Motor neuron (in vitro differentiated cells): ENCODE results near the gene NME8. TPM values are rescaled to one million over a fixed set of nuclear protein-coding genes. Genes with fewer than 3 reads are reported as not detected.

Source experiments
- ATAC-seq, 8 experiments: fragments of 200-7000 bp; cut with Tn5 transposase; replicated peaks in 6 of 8; 2 replicates each; pipeline ENCODE4 v1.8.0; 2021; ENCODE audit warnings: mild to moderate bottlenecking in 8 of 8, moderate library complexity in 8 of 8
- H3K27ac ChIP-seq, 2 donors: fragments of 250-450 bp; sonication (Bioruptor Pico); 2 replicates each; pipeline ENCODE4 v1.9.0; 2021; ENCODE audit warnings: antibody characterized with exemption in 2 of 2, mild to moderate bottlenecking in 2 of 2, moderate library complexity in 1 of 2
- H3K4me1 ChIP-seq, 2 donors: fragments of 250-450 bp; sonication (Bioruptor Pico); replicated peaks in 1 of 2; 2 replicates each; pipeline ENCODE4 v1.6.1; 2021; ENCODE audit warnings: antibody characterized with exemption in 2 of 2, mild to moderate bottlenecking in 2 of 2, moderate library complexity in 1 of 2
- H3K4me3 ChIP-seq, 5 donors: fragments of 250-450 bp; sonication (Bioruptor Pico); 2 replicates each; pipeline ENCODE4 v1.9.0; 2021; ENCODE audit warnings: antibody characterized with exemption in 5 of 5, mild to moderate bottlenecking in 5 of 5, moderate library complexity in 4 of 5
- WGBS, 10 experiments: fragments of 450-650 bp; shearing (Covaris generic); methylation state at CpG; one replicate each; pipeline ENCODE4 v1.0.0; 2022; 5-methylcytosine and 5-hydroxymethylcytosine counted together
- in situ Hi-C, 9 experiments: fragments of 400-800 bp; cut with MboI; loops; one replicate each; pipeline ENCODE4 v1.15.0; 2021; ENCODE audit warnings: low sequenced_read_pairs in 9 of 9, low pct_unique_long_range_greater_than_20kb in 2 of 9; ENCODE audit not compliant: unreplicated experiment in 9 of 9
- total RNA-seq, 8 experiments: library from RNA; unstranded; fragments of 300-600 nt; gene quantifications; 2 replicates each; pipeline versions ENCODE4 v1.2.3 to v1.2.4, GENCODE V29; 2022

Gene NME8
- total RNA-seq, 8 experiments from 2014 or later, result 0.45 to 0.78 TPM; not detected in 6

GRCh38 chr7:37908221-37908788 is 59.9 kb downstream of the NME8 start:
- in situ Hi-C loops, result loop anchor here in 4 of 9 experiments (25.0 kb wide), 4 partner anchors 304 to 454 kb away; no protein-coding TSS in a partner anchor
- H3K4me3 ChIP-seq, result no peak overlapping the region
- WGBS, 10 experiments, result 17 to 100% (median 100%) methylated on average over 1 of the region's 1 CpG; no CpG with 5 or more reads in 6 of the 10 experiments
- ATAC-seq, result no peak
- H3K4me1 ChIP-seq, result no peaks in the 10 kb centered on the region
- H3K27ac ChIP-seq, result no peak overlapping the region

DNA sequence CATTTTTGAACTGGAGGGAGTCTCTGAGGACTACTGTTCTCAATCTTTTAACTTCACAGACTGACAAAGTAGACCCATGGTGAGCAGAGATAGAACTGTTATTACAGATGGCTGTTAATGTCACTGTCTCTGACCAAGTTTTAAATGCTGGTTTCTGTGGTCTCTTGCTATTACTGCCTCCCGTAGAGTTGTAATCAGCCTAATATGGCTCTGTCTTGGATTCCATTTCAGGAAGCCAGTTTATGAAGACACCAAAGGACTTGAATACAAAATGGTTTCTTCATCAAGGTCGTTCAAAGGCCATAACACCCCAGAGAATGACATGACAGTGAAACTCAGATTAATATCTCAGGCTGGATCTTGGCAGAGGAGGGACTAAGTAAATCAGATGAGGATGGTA is 64.4 kb downstream of the NME8 start:
- Histone ChIP-seq H3K4me1 (peaks cover 0 to 9% of the 10 kb centered on the region in 2 donors), H3K4me3 (no peak overlapping the region), H3K27ac (no peak overlapping the region)
- ATAC-seq, result no peak
- in situ Hi-C loops, result loop anchor here in 4 of 9 experiments (25.0 kb wide), 4 partner anchors 300 to 450 kb away; no protein-coding TSS in a partner anchor
- 0 to 50% (median 33%) methylated on average over 1 to 2 of the region's 2 CpGs; no CpG with 5 or more reads in 1 of the 10 experiments for WGBS, 10 experiments

GRCh38 chr7:37915438-37915837 is 67.0 kb downstream of the NME8 start:
- ATAC-seq, result no peak
- Histone ChIP-seq H3K4me3 (no peak overlapping the region), H3K27ac (no peak overlapping the region), H3K4me1 (peaks cover 0 to 12% of the 10 kb centered on the region in 2 donors)
- 0 to 88% (median 52%) methylated on average over 1 to 5 of the region's 5 CpGs for WGBS, 10 experiments
- in situ Hi-C loops, result loop anchor here in 4 of 9 experiments (25.0 kb wide), 4 partner anchors 297 to 447 kb away; no protein-coding TSS in a partner anchor

DNA sequence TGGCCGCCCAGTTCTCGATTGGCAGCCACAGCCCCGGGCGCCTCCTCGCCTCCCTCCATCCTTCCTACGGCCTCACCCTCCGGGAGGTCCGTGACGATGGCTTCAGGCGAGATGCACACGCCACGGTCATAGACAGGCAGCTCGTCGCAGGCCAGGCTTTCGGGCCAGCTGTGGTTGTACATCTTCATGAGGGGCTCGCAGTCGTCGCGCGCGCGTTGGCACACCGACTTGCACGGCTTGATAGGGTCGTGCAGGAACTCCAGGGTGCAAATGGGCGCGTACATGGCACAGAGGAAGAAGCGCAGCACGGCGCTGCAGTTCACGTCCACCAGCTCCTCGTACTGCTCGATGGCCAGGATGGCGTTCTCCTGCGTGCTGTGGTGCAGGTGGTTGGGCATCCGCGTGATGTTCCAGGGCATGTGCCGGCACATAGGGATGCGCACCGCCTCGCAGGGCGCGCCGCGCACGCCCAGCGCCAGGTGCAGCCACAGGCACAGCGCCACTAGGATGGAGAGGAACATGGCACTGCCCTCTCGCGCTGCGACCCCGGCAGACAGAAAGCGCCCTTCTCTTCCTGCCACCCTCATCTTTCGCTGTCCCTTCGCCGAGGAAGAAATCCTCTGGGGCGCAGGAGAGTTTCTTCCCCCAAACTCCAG is 67.7 kb downstream of the NME8 start:
- H3K4me3 ChIP-seq, result peak overlapping the region; percentile 29 to 46 (median 39)
- 0 to 21% (median 6%) methylated on average over 4 to 18 of the region's 57 CpGs; no CpG with 5 or more reads in 6 of the 10 experiments for WGBS, 10 experiments
- ATAC-seq, result peak in 7 of 8 experiments; percentile 6 to 37 (median 13)
- in situ Hi-C loops, result loop anchor here in 4 of 9 experiments (25.0 kb wide), 4 partner anchors 296 to 446 kb away; no protein-coding TSS in a partner anchor
- no peak overlapping the region for H3K27ac ChIP-seq
- H3K4me1 ChIP-seq, result peaks cover 0 to 12% of the 10 kb centered on the region in 2 donors

DNA sequence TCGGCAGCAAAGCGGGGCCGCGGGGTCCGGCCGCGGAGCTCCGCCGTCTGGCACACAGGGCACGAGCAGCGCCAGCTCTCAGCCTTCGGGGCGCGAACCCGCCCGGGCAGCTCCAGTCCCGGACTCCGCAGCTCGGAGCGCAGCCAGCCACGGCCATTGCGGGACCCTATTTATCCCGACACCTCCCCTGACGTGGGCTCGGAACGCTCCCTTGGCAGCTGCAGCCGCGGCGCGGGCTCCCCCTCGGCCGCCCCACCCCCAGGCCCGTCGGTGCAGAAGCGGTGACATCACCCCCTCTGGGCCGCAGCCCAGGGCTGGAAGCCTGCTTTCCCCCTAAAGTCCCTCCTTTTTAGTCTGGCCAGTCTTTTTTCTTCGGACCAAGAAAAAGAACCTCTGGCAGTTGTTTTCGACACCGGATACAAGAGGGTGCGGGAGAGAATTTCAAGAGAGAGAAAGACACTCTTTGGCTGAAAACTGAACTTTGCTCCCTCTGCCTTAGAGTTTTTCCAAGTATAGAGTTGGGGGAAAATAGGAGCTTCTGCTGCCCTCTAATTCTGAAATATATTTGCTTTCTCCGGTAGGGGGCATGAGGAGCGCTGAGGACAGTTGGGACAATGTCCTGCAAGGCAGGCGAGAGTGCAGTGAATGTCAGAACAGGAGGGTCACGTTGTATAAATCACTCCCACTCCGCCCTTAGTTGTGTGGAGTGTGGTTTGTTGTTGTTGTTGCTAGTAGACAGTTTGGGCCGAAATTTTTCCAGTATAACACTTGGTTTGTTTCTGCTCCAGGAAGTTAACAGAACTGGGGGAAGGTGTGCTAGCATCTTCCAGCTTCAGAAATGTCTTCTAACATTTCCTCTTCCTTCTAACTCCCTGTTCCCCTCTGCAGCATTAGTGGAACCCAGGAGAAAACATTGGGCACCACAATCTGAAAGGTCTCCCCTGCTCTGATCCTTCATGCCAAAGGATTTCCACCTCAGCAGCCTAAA is 68.6 kb downstream of the NME8 start, which contains the start of gene SFRP4:
Gene SFRP4, minus strand, starts transcription at position 145 of the 988 bp plus-strand sequence. CDS start 280 bp downstream, outside the sequence.
- Histone ChIP-seq H3K27ac (no peak within 1 kb of the TSS), H3K4me1 (peaks cover 0 to 15% of the 10 kb centered on the region in 2 donors), H3K4me3 (peak within 1 kb of the TSS; percentile 29 to 46 (median 39))
- 0 to 13% (median 0%) methylated on average over 3 to 9 of the region's 46 CpGs; no CpG with 5 or more reads in 4 of the 10 experiments for WGBS, 10 experiments
- in situ Hi-C loops, result loop anchor here in 4 of 9 experiments (25.0 kb wide), 4 partner anchors 295 to 445 kb away; no protein-coding TSS in a partner anchor
- peak; percentile 68 to 83 (median 78) for ATAC-seq

DNA sequence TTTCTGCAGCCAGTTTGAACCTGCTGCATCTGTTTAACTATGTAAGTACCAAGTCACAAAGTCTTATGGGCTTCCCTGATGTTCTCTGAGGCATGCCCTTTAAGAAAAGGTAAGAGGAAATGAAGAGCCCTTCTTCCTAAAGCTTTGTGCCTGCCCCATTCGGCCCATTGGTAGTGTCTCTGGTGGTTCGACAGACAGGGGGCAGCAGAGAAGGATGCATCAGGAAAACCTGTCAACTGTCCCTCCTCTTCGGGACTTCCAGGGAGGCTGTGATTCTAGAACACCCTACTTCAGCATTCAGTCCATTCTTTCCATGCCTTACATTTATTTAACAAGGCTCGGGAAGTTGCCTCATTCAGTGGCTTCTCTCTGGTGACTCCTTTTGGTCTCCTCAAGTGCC is 70.1 kb downstream of the NME8 start:
- Histone ChIP-seq H3K27ac (no peak overlapping the region), H3K4me3 (no peak overlapping the region), H3K4me1 (peaks cover 0 to 15% of the 10 kb centered on the region in 2 donors)
- ATAC-seq, result no peak
- in situ Hi-C loops, result loop anchor here in 4 of 9 experiments (25.0 kb wide), 4 partner anchors 294 to 444 kb away; no protein-coding TSS in a partner anchor
- 0 to 91% (median 60%) methylated on average over 1 to 4 of the region's 4 CpGs; no CpG with 5 or more reads in 3 of the 10 experiments for WGBS, 10 experiments

DNA sequence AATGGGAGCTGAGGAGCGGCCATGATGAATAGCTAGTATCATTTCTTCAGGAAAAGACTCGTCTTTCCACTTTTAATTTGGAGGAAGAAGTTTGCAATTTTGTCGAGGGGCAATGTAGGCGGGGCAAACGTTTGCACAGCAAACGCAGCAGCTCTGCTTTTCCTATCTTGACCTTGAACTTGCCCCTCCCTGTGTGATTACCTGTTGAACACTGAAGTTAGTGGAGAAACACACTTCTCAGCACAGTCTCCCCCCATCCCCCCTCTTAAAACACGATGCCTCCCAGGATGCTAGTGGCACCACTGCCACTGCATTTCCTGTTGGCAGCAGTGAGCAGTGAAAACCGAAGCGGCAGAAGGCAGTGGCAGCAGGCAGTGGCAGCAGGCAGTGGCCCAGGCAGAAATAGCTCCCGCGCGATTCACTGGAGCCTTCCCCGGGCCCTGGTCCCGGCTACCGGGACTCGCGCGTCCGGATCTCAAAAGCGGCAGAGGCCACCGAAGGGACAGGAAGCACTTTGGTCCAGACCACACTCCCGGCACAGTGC is 72.0 kb downstream of the NME8 start, which contains the start of gene EPDR1:
Gene EPDR1, plus strand, starts transcription at position 336 of the 544 bp plus-strand sequence. CDS start 300 bp downstream, outside the sequence.
- in situ Hi-C loops, result loop anchor here in 4 of 9 experiments (25.0 kb wide), 4 partner anchors 292 to 442 kb away; no protein-coding TSS in a partner anchor
- peaks cover 0 to 15% of the 10 kb centered on the region in 2 donors for H3K4me1 ChIP-seq
- peak in 5 of 8 experiments; percentile 17 to 58 (median 35) for ATAC-seq
- 18 to 86% (median 26%) methylated on average over 1 to 6 of the region's 22 CpGs; no CpG with 5 or more reads in 4 of the 10 experiments for WGBS, 10 experiments
- H3K4me3 ChIP-seq, result peak within 1 kb of the TSS; percentile 30 to 46 (median 45)
- H3K27ac ChIP-seq, result peak within 1 kb of the TSS in 1 of 2 donors; percentile 33

GRCh38 chr7:37920849-37921805 is 72.7 kb downstream of the NME8 start:
- 0 to 28% (median 6%) methylated on average over 2 to 12 of the region's 63 CpGs for WGBS, 10 experiments
- peak; percentile 39 to 67 (median 64) for ATAC-seq
- Histone ChIP-seq H3K4me1 (peaks cover 0 to 12% of the 10 kb centered on the region in 2 donors), H3K27ac (peak overlapping the region in 1 of 2 donors; percentile 33), H3K4me3 (peak overlapping the region; percentile 30 to 46 (median 45))
- in situ Hi-C loops, result loop anchor here in 4 of 9 experiments (25.0 kb wide), 4 partner anchors 291 to 441 kb away; no protein-coding TSS in a partner anchor

GRCh38 chr7:37921876-37922275 is 73.5 kb downstream of the NME8 start:
- H3K27ac ChIP-seq, result no peak overlapping the region
- WGBS, 10 experiments, result 9 to 100% (median 62%) methylated on average over 1 to 4 of the region's 4 CpGs
- in situ Hi-C loops, result loop anchor here in 4 of 9 experiments (25.0 kb wide), 4 partner anchors 290 to 440 kb away; no protein-coding TSS in a partner anchor
- H3K4me3 ChIP-seq, result peak overlapping the region in 2 of 5 donors; percentile 11 to 45
- H3K4me1 ChIP-seq, result peaks cover 0 to 11% of the 10 kb centered on the region in 2 donors
- ATAC-seq, result no peak

DNA sequence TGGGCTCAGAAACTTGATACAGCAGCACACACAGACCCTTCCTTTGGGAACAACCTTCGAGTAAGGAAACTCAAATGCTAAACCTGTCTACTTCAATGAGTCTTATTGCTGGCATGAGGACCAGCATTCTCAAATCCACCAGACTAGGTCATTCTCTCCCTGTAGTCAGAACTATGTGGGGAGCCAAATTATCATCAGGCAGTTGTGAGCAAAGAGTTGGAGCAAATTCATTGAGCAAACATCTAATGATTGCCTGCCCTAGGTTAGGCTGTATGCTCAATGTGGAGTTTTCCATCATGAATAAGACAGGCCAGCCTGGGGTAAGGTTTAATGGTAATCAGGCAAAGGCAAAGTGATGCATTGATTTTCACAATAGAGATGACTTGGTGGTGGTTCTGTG is 75.6 kb downstream of the NME8 start:
- Histone ChIP-seq H3K27ac (no peak overlapping the region), H3K4me3 (no peak overlapping the region), H3K4me1 (peaks cover 6 to 11% of the 10 kb centered on the region in 2 donors)
- in situ Hi-C loops, result loop anchor here in 4 of 9 experiments (25.0 kb wide), 4 partner anchors 288 to 438 kb away; no protein-coding TSS in a partner anchor
- WGBS, 10 experiments, result 0 to 100% (median 60%) methylated on average over 1 of the region's 1 CpG; no CpG with 5 or more reads in 3 of the 10 experiments
- ATAC-seq, result no peak
